ENCODE results near the gene NR2C2AP. TPM values are rescaled to one million over a fixed set of nuclear protein-coding genes. Genes with fewer than 3 reads are reported as not detected.
"Not testable (repeated sequence)": the region's sequence is repeated elsewhere in the genome, so short reads cannot be mapped to it uniquely, and the experiment has no call there.

The NR2C2AP gene
- polyA plus RNA-seq, 4 donors, result 13.6 to 15.4 (median 13.8) TPM

DNA sequence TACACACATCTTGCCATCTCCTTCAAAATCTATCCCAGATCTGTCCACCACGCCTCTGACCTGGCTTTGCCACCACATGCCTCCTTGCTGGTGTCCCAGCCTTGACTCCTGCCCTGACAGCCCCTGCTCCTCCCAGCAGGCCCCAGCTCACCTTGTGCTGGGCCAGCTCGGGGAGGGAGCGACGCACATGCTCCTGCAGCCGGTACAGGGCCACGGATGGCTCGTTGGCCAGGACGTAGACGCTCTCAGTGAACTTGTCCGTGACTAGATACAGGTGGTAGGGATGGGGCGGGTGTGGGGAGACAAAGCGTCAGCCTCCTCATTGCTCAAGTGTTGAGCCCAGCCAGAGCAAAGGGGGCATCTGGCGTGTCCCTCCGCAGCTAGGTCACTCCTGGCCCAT, 16.5 kb downstream of the NR2C2AP start:
- DNase-seq (ENCODE audit: low read depth in 4 of 4, low spot score in 2 of 4), result no peak

GRCh38 chr19:19185853-19186740, 17.1 kb downstream of the NR2C2AP start:
- DNase-seq (ENCODE audit: low read depth in 4 of 4, low spot score in 2 of 4), result no peak

DNA sequence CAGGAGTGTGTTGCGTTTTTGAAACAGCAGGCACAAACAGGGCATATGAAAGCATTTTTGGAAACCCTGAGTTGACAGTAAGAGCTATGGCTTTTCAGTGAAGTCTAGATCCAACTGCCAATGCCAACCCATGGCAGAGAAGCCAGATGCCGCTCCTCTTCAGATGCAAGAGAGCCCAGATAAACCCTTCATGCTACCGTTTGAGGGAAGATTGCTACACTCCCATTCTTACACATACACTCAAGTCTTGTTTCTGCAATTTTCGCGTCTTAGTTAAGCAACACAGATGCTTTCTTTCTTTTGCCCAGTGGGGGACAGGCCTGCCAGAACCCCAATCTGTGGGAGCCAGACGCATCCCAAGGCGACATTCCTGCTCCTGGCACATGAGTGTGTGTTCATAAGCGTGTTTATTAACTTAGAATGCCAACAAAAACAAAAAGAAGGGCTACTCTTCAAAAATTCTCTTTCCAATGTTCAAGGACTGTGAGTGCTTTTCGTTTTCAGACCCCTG, 21.7 kb downstream of the NR2C2AP start:
- DNase-seq (ENCODE audit: low read depth in 4 of 4, low spot score in 2 of 4), result no peak

- DNase-seq (ENCODE audit: low read depth in 4 of 4, low spot score in 2 of 4), result no peak
Measured at GRCh38 chr19:19179548-19180441, 23.4 kb downstream of the NR2C2AP start.

GRCh38 chr19:19176950-19177349, 26.3 kb downstream of the NR2C2AP start:
- no peak for DNase-seq (ENCODE audit: low read depth in 4 of 4, low spot score in 2 of 4)

DNA sequence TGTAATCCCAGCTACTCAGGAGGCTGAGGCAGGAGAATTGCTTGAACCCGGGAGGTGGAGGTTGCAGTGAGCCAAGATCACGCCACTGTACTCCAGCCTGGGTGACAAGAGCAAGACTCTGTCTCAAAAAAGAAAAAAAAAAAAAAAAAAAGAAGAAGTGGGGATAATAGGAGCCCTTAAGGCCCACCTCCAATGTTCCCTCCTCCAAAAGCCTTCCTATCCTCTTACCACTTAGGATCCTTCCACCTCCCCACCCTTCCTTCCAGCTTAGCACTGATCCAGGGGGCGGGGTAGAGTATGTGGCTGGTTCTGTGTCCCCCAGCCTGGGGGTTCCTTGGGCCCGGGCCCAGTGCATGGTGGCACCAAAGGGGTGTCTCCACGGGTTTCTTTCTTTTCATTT, 30.0 kb downstream of the NR2C2AP start:
- DNase-seq (ENCODE audit: low read depth in 4 of 4, low spot score in 2 of 4), result not testable (repeated sequence)

DNA sequence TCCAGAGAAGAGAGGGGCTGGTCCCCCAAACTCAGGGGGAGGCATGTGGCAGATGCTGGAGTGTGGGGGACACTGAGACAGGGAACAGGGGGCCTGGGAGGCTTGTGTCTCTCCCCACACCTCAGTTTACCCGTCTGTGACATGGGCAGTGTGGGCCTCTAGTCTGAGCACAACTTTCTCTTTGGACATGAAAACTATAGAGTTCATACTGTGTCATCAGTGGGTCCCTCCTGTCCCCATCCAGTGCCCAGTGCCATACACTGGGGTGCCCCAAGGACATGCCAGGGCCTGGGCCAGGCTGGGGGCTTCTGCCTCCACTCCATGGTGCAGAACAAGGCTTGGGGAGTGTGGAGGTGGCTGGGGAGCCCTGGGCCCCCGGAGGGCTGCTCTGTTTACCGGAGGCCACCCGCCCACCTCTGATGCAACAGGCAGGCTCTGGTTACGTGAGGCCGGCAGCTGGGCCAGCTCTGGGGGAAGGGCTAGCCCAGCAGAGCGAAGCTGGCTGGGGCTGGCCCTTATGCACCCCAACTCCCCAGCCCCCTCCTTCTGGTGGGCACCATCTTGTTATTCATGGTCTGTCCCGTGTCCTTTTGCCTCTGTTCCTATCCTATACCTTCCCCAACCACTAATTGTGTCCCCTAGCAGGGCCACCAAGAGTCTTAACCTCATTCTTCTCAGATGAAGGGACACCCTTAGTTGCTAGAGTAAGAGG, 31.2 kb downstream of the NR2C2AP start:
- DNase-seq (ENCODE audit: low read depth in 4 of 4, low spot score in 2 of 4), result no peak

DNA sequence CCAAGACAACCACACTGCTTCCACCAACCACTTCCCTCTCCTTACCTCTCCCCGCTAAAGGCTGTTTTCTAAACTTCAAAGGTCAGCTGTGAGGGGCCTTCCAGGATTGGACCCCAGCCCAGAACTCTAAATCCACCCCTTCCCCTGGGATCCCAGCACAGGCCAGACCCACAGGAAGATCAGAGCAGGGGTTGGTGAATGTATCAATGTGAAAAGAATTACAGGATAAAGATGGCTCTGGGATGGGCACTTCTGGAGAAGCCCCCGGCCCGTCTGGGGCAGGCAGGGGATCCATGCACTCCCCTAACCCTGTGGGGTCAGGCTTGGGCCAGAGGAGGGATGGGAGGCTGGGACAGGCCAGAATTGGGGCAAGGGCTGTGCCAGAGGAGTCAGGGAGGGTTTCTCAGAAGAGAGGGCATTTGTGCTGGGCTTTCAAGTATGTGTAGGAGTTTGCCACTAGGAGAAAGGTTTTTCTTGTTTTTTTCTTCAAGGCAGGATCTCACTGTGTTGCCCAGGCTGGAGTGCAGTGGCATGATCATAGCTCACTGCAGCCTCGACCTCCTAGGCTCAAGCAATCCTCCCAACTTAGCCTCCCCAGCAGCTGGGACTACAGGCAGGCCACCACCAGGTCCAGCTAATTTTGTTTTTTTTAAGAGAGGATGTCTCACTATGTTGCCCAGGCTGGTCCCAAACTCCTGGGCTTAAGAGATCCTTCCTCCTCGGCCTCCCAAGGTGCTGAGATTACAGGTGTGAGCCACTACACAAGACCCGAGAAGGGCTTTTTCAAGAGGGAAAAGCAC, 32.1 kb downstream of the NR2C2AP start:
- no peak for DNase-seq (ENCODE audit: low read depth in 4 of 4, low spot score in 2 of 4)

DNA sequence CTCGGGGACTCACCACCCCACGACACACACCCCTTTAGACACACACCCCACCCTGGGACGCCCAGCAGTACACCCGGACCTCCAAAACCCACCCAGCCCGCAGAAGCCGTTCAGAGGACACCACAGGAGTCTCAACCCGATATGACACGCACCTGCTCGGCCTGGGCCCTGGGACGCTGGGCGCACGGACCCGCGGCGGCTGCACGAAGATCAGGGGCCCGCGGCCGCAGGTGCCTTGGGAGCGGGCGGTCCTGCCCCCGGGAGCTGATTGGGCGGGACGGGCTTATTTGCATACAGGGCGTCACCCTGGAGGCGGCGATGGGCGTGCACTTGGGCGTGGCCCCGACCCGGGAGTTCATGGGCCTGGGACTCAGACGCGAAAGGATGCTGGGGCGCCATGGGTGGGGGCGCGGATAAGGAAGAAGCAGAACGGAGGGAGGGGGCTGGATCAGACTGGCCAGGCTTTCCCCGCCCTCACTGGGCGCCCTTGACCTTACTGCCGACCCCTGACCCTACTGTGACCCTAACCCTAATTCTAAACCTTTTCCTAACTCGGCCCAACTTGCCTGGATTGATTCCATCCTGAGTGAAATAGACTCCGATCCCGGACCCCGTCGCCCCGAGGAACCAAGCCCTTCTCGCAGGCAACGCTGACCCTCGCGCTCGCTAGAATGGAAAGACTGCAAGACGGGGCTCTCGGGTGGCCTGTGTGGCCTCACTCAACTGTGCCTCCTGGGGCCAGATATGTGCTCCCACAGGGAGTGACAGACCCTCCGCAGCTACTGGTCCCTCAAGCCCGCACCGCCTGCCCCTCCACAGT, 33.0 kb downstream of the NR2C2AP start, which contains the start of gene MEF2B:
MEF2B (minus strand) TSS at position 211 of the 820 bp plus-strand sequence. CDS start 19,528 bp downstream, outside the sequence.
- no peak for DNase-seq (ENCODE audit: low read depth in 4 of 4, low spot score in 2 of 4)

DNA sequence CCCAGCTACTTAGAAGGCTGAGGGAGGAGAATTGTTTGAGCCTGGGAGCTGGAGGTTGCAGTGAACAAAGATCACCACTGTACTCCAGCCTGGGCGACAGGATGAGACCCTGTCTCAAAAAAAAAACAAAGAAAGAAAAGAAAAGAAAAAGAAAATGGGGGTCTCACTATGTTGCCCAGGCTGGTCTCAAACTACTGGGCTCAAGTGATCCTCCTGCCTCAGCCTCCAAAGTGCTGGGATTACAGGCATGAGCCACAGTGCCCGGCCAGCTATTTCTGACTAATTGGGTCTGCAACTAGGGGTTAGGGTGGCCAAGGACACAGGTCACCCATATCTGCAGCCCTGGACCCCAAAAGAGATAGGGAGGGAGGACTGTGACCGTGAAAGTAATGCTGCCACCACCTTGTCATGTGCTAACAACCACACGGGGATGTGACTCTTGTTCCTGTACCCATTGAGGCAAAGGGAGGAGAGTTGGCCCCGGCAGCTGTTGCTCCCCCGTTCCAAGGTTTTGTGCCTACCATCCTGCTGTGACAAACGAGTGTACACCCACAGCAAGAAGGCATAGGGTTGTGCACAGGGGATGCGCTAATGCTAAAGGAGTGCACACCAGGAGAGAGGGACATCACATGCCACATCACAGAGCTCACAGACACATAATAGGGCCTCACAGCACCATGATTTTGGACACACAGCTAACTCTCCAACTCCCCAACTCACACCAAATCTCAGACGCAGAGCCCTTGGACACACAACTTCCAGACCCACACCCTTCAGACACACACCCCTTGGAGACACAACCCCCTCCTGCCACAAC, 33.8 kb downstream of the NR2C2AP start:
- DNase-seq (ENCODE audit: low read depth in 4 of 4, low spot score in 2 of 4), result no peak

DNA sequence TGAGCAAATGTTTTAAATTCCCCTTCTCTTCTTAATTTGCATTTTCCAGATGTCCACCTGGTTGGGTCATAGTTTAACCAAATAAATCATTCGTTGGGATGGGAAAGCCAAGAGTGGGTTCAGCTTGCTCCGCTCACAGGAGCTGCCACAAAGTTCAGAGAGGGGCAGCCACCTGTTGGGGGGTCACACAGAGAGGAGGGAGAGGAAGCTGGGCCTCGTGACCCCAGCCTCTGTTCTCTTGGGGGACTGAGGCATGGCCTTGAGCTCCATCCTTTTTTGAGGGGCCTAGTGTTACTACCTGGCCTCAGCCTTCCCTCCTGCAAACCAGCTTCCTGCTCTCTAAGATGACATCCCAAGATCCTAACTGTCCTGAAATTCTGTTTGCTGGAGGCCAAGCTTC, 35.6 kb downstream of the NR2C2AP start:
- DNase-seq (ENCODE audit: low read depth in 4 of 4, low spot score in 2 of 4), result no peak

DNA sequence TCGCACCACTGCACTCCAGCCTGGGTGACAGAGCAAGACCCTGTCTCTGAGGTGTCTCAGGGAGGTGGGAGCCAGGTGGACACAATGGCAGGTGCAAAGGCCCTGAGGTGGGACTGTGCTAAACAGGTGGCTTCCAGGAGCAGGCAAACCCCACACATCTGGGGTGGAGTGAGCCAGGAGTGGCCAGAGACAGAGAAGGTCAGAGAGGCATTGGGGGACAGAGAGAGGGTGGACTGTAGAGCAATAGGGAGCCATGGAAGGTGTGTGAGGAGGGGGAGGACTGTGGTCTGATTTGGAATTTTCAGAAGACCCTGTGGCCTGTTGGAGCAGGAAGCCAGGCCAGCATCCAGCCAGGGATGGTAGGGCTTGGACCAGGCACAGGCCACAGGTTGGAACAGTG, 37.8 kb downstream of the NR2C2AP start:
- DNase-seq (ENCODE audit: low read depth in 4 of 4, low spot score in 2 of 4), result no peak

DNA sequence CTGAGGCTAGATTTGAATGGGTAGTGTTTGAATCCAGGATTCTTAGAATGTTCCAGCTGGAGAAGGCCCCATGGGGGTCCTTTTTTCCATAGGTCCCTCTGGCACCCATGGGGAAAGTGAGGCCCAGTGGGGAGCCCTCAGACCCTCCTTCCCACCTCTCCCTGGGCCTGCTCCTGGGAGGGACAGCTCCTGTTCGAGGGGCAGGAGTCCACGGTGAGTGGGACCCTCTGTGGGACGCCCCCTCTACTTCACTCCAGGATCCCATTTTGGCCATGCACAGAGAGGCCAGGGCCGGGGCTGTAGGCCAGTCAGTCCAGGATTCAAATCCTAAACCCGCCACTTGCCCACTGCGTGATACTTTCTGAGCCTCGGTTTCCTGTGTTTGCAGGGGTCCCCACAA, 40.7 kb downstream of the NR2C2AP start:
- DNase-seq (ENCODE audit: low read depth in 4 of 4, low spot score in 2 of 4), result no peak

DNA sequence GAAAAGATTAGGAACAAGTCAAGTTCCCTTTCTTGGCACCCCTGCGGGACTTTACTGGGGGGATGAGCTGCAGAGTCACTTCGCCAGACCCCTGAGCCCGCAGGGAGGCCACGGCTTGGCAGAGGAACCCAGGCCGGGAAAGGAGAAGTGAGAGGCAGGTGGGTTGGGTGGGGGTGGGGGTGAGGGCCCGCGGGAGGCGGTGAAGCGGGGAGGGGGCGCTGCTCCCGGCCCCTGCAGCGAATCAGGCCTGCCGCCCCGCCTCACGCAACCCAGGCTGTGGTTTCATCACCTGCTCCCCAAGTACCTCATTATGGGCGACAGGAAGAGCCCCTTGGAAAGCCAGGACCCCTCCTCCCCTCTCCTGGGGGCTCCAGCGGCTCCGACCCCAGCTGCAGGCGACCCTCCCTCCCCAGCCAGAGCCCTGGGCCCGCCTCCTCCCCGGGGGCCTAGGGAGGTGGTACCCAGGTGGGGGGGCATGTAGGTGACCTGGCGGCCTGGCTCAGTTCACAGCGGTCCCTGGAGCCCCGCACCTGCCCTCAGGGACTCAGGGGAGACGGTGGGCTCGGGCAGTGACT, 42.7 kb downstream of the NR2C2AP start:
- DNase-seq (ENCODE audit: low read depth in 4 of 4, low spot score in 2 of 4), result no peak

DNA sequence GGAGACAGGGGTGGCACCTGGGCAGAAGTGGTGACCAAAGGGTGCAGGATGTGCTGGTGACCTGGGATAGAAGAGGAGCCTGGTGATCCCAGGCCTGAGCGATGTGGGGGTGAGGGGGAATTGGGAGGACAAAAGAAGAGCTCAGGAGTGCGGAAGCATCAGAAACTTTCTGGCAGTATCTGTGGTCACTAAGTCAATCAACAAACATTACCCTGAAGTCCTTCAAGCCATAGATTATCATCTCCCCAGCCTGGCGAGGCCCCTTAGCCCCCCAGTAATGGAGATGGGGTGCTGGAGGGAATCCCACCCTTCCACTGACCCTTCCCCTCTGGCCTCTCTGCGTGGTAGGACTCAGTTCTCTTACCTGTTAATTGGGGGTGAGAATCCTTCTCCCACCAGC, 43.7 kb downstream of the NR2C2AP start:
- no peak for DNase-seq (ENCODE audit: low read depth in 4 of 4, low spot score in 2 of 4)

DNA sequence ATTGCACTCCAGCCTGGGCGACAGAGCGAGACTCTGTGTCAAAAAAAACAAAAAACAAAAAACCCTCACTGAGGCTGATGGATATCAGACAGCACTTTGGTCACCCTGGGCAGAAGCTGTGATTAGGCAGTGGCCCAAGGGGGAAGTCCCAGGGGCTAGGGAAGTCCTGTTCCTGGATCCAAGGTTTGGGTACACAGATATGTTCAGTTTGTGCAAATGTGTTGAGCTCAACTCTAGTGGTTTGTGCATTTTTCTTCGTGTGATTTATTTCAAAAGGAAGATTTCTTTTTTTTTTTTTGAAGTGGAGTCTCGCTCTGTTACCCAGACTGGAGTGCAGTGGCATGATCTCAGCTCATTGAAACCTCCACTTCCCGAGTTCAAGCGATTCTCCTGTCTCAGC, 45.4 kb downstream of the NR2C2AP start:
- DNase-seq (ENCODE audit: low read depth in 4 of 4, low spot score in 2 of 4), result no peak

- no peak for DNase-seq (ENCODE audit: low read depth in 4 of 4, low spot score in 2 of 4)
Measured at GRCh38 chr19:19155495-19156219, 47.6 kb downstream of the NR2C2AP start.

Data from left renal cortex interstitium (tissue), 4 donors.